Measurements from ENCODE around the gene TMCO4. TPM values are rescaled to one million over a fixed set of nuclear protein-coding genes. Genes with fewer than 3 reads are reported as not detected.

TMCO4 gene
- polyA plus RNA-seq, 1 experiment = 22.0 TPM

GRCh38 chr1:19764848-19765247 lies 34.9 kb downstream of the TMCO4 start:
- Histone ChIP-seq H3K27me3 (ENCODE audit: control insufficient read depth, insufficient read depth, low read length) (no peaks in the 10 kb centered on the region), H3K36me3 (ENCODE audit: control insufficient read depth, insufficient read depth, low read length) (no peaks in the 10 kb centered on the region), H3K4me3 (ENCODE audit: low read depth, low read length) (no peak overlapping the region)
- no peak for DNase-seq (ENCODE audit: low read depth)
- ChIA-PET CTCF (interaction anchor here (1.3 kb wide), 2 partner anchors 11 to 27 kb away, joined by 3 read pairs; no protein-coding TSS in a partner anchor), POLR2A (no interaction called here)
- TF ChIP-seq CTCF (IDR thresholded peaks at IDR 0.05; ENCODE audit: insufficient read depth, low read depth, low read length) = no peak

GRCh38 chr1:19762175-19762779 lies 37.4 kb downstream of the TMCO4 start:
- Histone ChIP-seq H3K36me3 (ENCODE audit: control insufficient read depth, insufficient read depth, low read length) (no peaks in the 10 kb centered on the region), H3K27me3 (ENCODE audit: control insufficient read depth, insufficient read depth, low read length) (no peaks in the 10 kb centered on the region), H3K4me3 (ENCODE audit: low read depth, low read length) (no peak overlapping the region)
- no peak for DNase-seq (ENCODE audit: low read depth)
- peak; percentile 83 for TF ChIP-seq CTCF (IDR thresholded peaks at IDR 0.05; ENCODE audit: insufficient read depth, low read depth, low read length)
- CTCF ChIA-PET = interaction anchor here (0.6 to 3.3 kb wide), 30 partner anchors 8 to 150 kb away, joined by 3 to 23 read pairs (median 5); partner anchors contain the start of gene OTUD3
- POLR2A ChIA-PET = no interaction called here

- no peaks in the 10 kb centered on the region for H3K27me3 ChIP-seq (ENCODE audit: control insufficient read depth, insufficient read depth, low read length)
- H3K4me3 ChIP-seq (ENCODE audit: low read depth, low read length) = no peak overlapping the region
- POLR2A ChIA-PET = no interaction called here
- no peaks in the 10 kb centered on the region for H3K36me3 ChIP-seq (ENCODE audit: control insufficient read depth, insufficient read depth, low read length)
- CTCF ChIA-PET = interaction anchor here (1.1 kb wide), 1 partner anchor 44 kb away, joined by 4 read pairs; no protein-coding TSS in a partner anchor
- no peak for DNase-seq (ENCODE audit: low read depth)
- TF ChIP-seq CTCF (IDR thresholded peaks at IDR 0.05; ENCODE audit: insufficient read depth, low read depth, low read length) = no peak
Observed at GRCh38 chr1:19759740-19760089, 40.0 kb downstream of the TMCO4 start.

- Histone ChIP-seq H3K4me3 (ENCODE audit: low read depth, low read length) (no peak overlapping the region), H3K27me3 (ENCODE audit: control insufficient read depth, insufficient read depth, low read length) (no peaks in the 10 kb centered on the region), H3K36me3 (ENCODE audit: control insufficient read depth, insufficient read depth, low read length) (no peaks in the 10 kb centered on the region)
- ChIA-PET CTCF (interaction anchor here (0.9 to 1.5 kb wide), 5 partner anchors 20 to 124 kb away, joined by 3 to 6 read pairs (median 3); partner anchors contain the start of gene OTUD3), POLR2A (no interaction called here)
- TF ChIP-seq CTCF (IDR thresholded peaks at IDR 0.05; ENCODE audit: insufficient read depth, low read depth, low read length) = no peak
- peak; percentile 76 for DNase-seq (ENCODE audit: low read depth)
Observed at GRCh38 chr1:19758227-19758830, 41.4 kb downstream of the TMCO4 start.

- no peak for TF ChIP-seq CTCF (IDR thresholded peaks at IDR 0.05; ENCODE audit: insufficient read depth, low read depth, low read length)
- ChIA-PET CTCF (interaction anchor here (0.9 to 1.5 kb wide), 5 partner anchors 19 to 124 kb away, joined by 3 to 6 read pairs (median 3); partner anchors contain the start of gene OTUD3), POLR2A (no interaction called here)
- H3K4me3 ChIP-seq (ENCODE audit: low read depth, low read length) = no peak overlapping the region
- no peaks in the 10 kb centered on the region for H3K27me3 ChIP-seq (ENCODE audit: control insufficient read depth, insufficient read depth, low read length)
- no peaks in the 10 kb centered on the region for H3K36me3 ChIP-seq (ENCODE audit: control insufficient read depth, insufficient read depth, low read length)
- DNase-seq (ENCODE audit: low read depth) = no peak
Observed at GRCh38 chr1:19757641-19758040, 42.1 kb downstream of the TMCO4 start.
